GM18868 (cell line): ENCODE results near the gene PPP1R1C.
"Not testable (repeated sequence)": the region's sequence is repeated elsewhere in the genome, so short reads cannot be mapped to it uniquely, and the experiment has no call there.

Experiments used
- ATAC-seq: cut with Tn5 transposase; IDR thresholded peaks from one replicate; pipeline ENCODE4 v1.9.1; 2021; ENCODE audit warnings: mild to moderate bottlenecking, moderate library complexity; ENCODE audit not compliant: unreplicated experiment

The PPP1R1C gene

DNA sequence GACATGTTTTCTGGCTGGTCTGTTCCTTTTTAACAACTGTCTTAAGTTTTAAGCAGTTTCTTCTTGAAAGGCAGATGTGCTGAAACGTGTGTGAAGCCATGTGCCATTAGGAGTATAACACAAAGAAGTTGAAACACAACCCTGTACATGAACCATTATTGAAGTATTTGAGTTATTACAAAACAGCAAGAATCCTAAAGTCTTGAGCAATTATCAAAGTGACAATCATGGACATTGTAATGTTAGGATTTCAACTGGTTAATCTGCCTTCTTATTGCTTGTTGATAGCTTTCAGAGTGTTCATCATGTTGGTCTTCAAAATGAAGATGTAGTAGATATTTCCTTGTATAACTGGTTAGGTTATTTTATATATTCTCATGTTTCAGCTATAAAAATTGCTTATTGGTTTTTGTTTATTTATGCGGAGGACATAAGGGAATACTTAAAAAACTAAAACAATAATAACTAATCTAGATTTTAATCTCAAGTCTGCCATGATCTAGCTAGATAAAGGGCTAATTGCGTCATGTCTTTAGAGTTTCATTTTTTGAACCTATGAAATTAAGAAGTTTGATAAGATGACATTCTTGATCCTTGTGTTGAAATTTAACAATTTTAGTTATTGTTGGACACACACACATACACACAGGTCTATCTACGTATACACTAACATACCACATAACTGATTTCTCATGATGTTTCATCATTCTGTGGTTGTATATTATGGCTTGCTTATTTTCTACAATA, 21.1 kb downstream of the PPP1R1C start:
- ATAC-seq: no peak

GRCh38 chr2:182014284-182014683, 28.6 kb downstream of the PPP1R1C start:
- ATAC-seq: no peak

GRCh38 chr2:182015334-182016109, 29.9 kb downstream of the PPP1R1C start:
- no peak for ATAC-seq

DNA sequence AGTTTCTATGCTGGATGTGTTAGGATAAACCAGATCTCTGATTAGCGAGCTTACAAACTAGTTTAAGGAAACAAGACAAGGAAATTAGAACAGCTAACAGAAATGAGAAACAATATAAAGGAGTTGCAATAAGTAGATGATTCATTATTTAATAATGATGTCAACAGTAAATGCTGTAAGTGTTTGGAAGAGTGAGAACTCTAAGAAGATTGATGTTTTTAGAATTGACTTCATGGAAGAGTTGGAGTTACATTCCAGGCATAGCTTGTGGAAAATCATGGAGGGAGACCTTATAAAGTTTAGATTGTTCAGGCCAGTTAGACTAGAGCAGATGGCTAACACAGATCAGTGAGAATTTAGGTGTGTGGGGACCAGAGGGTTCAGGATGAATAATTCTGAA, 32.6 kb downstream of the PPP1R1C start:
- no peak for ATAC-seq

GRCh38 chr2:182019731-182020130, 34.1 kb downstream of the PPP1R1C start:
- no peak for ATAC-seq

- peak; percentile 70 for ATAC-seq
Observed at GRCh38 chr2:182020286-182021070, 34.8 kb downstream of the PPP1R1C start.

DNA sequence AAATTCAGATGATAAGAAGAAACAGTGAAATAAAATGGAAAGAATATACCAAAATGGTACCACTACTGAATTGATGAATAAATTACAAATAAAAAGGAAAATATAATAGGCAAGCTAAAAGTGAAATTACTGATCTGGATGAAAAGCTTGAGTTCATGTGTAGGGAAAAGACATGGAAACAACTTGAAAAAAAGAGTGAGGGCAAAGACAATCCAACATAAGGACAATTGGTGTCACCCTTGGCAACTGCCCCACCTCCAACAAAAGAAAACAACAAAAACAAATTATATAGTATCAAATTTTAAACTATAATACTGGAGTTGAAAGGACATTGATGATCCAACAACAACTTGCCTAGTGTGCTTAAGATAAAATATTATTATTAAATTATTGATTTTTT, 37.6 kb downstream of the PPP1R1C start:
- ATAC-seq: no peak

GRCh38 chr2:182030875-182031274, 45.2 kb downstream of the PPP1R1C start:
- ATAC-seq: not testable (repeated sequence)

GRCh38 chr2:182031956-182032355, 46.3 kb downstream of the PPP1R1C start:
- no peak for ATAC-seq

- ATAC-seq: no peak
Observed at GRCh38 chr2:182033449-182033848, 47.8 kb downstream of the PPP1R1C start.

GRCh38 chr2:182038576-182038975, 52.9 kb downstream of the PPP1R1C start:
- no peak for ATAC-seq

DNA sequence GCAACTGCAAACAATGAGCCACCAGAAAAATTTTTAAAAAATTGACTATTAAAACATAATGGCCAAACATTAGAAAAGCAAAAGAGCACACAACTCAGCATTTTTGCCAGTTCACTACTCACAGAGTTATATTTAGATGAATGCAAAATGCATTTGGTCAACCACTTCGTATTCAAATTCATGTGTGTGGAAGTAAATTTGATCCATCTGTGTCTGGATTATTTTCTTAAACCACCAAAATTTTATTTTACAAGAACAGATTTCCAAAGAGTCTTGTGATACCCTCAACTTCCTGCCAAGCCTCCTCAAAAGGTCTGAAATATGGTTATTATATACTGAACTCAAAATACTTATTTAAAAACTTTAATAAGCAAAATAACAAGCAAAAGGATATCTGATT, 57.4 kb downstream of the PPP1R1C start:
- no peak for ATAC-seq

DNA sequence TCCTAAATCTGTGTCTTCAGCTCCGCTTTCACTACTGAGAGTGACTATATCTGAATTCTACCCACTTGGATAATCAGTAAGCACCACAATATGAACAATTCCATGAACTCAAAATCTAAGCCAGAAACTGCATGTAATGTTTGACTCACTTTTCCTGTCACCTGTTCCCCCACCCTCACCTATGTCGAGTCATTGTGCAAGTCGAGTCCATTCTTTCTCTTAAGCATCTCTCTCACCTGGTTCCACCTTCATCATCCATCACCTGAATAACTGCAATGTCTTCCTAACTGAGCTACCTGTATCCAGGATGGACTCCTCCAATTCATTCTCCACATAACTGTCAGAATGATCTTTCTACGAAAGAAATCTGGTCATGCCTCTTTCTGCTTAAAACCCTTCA, 58.2 kb downstream of the PPP1R1C start:
- ATAC-seq: no peak

GRCh38 chr2:182047544-182047943, 61.9 kb downstream of the PPP1R1C start:
- no peak for ATAC-seq

- ATAC-seq: peak; percentile 90
Observed at GRCh38 chr2:182048088-182048487, 62.4 kb downstream of the PPP1R1C start.

DNA sequence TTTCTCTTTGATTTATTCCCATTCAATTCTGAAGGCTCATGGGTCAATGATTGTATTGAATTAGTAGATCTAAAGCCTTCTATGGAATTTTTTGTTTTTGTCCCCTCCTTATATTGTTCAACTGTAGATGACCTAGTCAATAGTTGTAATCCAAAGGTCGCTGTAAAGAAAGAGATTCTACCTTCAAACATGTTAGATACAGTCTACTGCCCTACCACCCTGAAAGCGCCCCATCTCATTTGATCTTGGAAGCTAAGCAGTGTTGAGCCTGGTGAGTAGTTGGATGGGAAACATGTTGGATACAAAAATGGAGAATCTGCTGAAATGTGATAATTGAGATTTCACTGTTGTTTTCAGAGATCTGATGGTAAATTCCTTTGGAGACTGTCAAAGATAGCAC, 63.0 kb downstream of the PPP1R1C start:
- no peak for ATAC-seq

GRCh38 chr2:182049372-182050148, 63.9 kb downstream of the PPP1R1C start:
- no peak for ATAC-seq

- no peak for ATAC-seq
Observed at GRCh38 chr2:182050333-182051135, 64.9 kb downstream of the PPP1R1C start.

DNA sequence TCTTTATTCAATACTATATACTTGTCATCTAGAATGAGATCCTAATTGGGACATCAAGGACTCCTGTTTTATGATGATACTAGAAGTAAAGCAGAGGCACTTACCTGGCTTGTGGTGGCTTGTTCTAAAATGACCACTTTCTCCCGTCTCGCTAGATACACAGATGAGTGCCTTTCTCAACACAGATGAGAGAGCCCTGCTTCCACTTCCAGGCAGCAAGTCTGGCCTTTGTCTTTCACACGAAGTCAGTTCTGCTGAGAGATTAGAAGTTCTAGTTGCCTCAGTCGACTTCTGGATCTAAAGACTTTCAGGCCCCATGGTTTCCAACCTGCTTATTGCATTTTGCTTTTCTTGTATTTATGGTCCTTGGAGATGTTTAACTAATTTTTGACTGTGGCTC, 70.3 kb downstream of the PPP1R1C start:
- ATAC-seq: no peak

GRCh38 chr2:182057002-182057401, 71.3 kb downstream of the PPP1R1C start:
- ATAC-seq: no peak
